ENCODE results near the gene TTC19. TPM values are rescaled to one million over a fixed set of nuclear protein-coding genes. Genes with fewer than 3 reads are reported as not detected.
A peak's percentile ranks its signal among the peaks of the same experiment; 100 is the strongest.

Gene TTC19
- 10 to 100 TPM; 50.7 to 53.6 TPM for total RNA-seq
- long read RNA-seq, transcript TTC19-201 (10 exons, 3,002 nt): major isoform, 107 of 147 reads
- long read RNA-seq, partial matches to known transcripts: 25 of 147 reads
- long read RNA-seq, other reads (novel, unspliced or antisense): 12 of 147 reads

GRCh38 chr17:15999141-15999973 lies at the start of gene TTC19, which contains the start of gene ZSWIM7:
Gene TTC19, plus strand, starts transcription at chr17:15999824. Its CDS starts 25 bp downstream, at chr17:15999849.
Gene ZSWIM7, minus strand, starts transcription at chr17:15999704. Its CDS starts 110 bp downstream, at chr17:15999594.
- peak; percentile 87 for ATAC-seq
- intact Hi-C loops (cut with DNase I, micrococcal nuclease): loop anchor here in 1 of 2 donors (10.0 kb wide), 2 partner anchors 55 to 165 kb away; partner anchors contain the start of gene ADORA2B
- peak; percentile 98 for DNase-seq

- DNase-seq (no peak), ATAC-seq (peak; percentile 7)
- intact Hi-C loops (cut with DNase I, micrococcal nuclease): no loop called here
These were observed 48.1 kb upstream of the TTC19 start for GRCh38 chr17:15951368-15952047.

GRCh38 chr17:15952048-15952532 lies 47.5 kb upstream of the TTC19 start:
- intact Hi-C loops (cut with DNase I, micrococcal nuclease): no loop called here
- peak; percentile 37 for ATAC-seq
- no peak for DNase-seq

- intact Hi-C loops (cut with DNase I, micrococcal nuclease): no loop called here
- no peak for ATAC-seq
- no peak for DNase-seq
These were observed 46.5 kb upstream of the TTC19 start for GRCh38 chr17:15952916-15953790.

- intact Hi-C loops (cut with DNase I, micrococcal nuclease): no loop called here
- no peak for ATAC-seq
- DNase-seq: no peak
These were observed 45.4 kb upstream of the TTC19 start for GRCh38 chr17:15954222-15954621.

- ATAC-seq (no peak), DNase-seq (no peak)
- intact Hi-C loops (cut with DNase I, micrococcal nuclease): no loop called here
These were observed 43.7 kb upstream of the TTC19 start for GRCh38 chr17:15955793-15956541.

- DNase-seq (no peak), ATAC-seq (no peak)
- intact Hi-C loops (cut with DNase I, micrococcal nuclease): no loop called here
These were observed 42.4 kb upstream of the TTC19 start for GRCh38 chr17:15957206-15957605.

GRCh38 chr17:15957608-15958307 lies 41.9 kb upstream of the TTC19 start:
- intact Hi-C loops (cut with DNase I, micrococcal nuclease): no loop called here
- DNase-seq: no peak
- peak; percentile 70 for ATAC-seq

- ATAC-seq (no peak), DNase-seq (no peak)
- intact Hi-C loops (cut with DNase I, micrococcal nuclease): no loop called here
These were observed 41.2 kb upstream of the TTC19 start for GRCh38 chr17:15958484-15958854.

GRCh38 chr17:15963670-15964110 lies 35.9 kb upstream of the TTC19 start:
- intact Hi-C loops (cut with DNase I, micrococcal nuclease): no loop called here
- DNase-seq (no peak), ATAC-seq (no peak)

- no peak for DNase-seq
- intact Hi-C loops (cut with DNase I, micrococcal nuclease): no loop called here
- no peak for ATAC-seq
These were observed 34.1 kb upstream of the TTC19 start for GRCh38 chr17:15965528-15965927.

GRCh38 chr17:15966183-15966878 lies 33.3 kb upstream of the TTC19 start:
- peak; percentile 80 for ATAC-seq
- intact Hi-C loops (cut with DNase I, micrococcal nuclease): no loop called here
- DNase-seq: peak; percentile 71 to 81

- DNase-seq (peak; percentile 76 to 89), ATAC-seq (peak; percentile 89)
- intact Hi-C loops (cut with DNase I, micrococcal nuclease): no loop called here
These were observed 32.8 kb upstream of the TTC19 start for GRCh38 chr17:15966879-15967248.

GRCh38 chr17:15967706-15968399 lies 31.8 kb upstream of the TTC19 start:
- intact Hi-C loops (cut with DNase I, micrococcal nuclease): no loop called here

GRCh38 chr17:15969463-15969862 lies 30.2 kb upstream of the TTC19 start:
- intact Hi-C loops (cut with DNase I, micrococcal nuclease): no loop called here
- ATAC-seq (no peak), DNase-seq (no peak)

More at GRCh38 chr17:15967706-15968399, 31.8 kb upstream of the TTC19 start:
- DNase-seq (no peak), ATAC-seq (no peak)

- ATAC-seq (no peak), DNase-seq (no peak)
- intact Hi-C loops (cut with DNase I, micrococcal nuclease): no loop called here
These were observed 29.1 kb upstream of the TTC19 start for GRCh38 chr17:15970500-15970899.

Measured in left colon (tissue), 2 donors.